GM12878 (cell line): ENCODE measurements around the gene AFAP1. TPM values are rescaled to one million over a fixed set of nuclear protein-coding genes. Genes with fewer than 3 reads are reported as not detected.

ENCODE experiments used
- ATAC-seq: fragments of 200-7000 bp; cut with Tn5 transposase; 3 replicates; pipeline ENCODE4 v1.9.1; 2020; ENCODE audit warnings: mild to moderate bottlenecking, moderate library complexity
- BruUV-seq: library from RNA; stranded (reverse); fragments of 400-500 nt; replicated peaks from 2 replicates; lab custom pipeline; 2021; lab: Mats Ljungman, UMichigan
- CTCF ChIA-PET: fragments of 300-600 bp; sonication (Branson Sonifier 250); formaldehyde crosslinking; extraction: SDS; loops from one replicate; lab custom pipeline; 2021; ENCODE audit warnings: inconsistent platforms; lab: Yijun Ruan, JAX
- POLR2A ChIA-PET: fragments of 350-600 bp; formaldehyde crosslinking; extraction: SDS; loops from one replicate; lab custom pipeline; 2021; ENCODE audit warnings: inconsistent platforms; lab: Charles Lee
- RAD21 ChIA-PET: fragments of 300-600 bp; sonication (Branson Sonifier 250); formaldehyde crosslinking; loops from one replicate; lab custom pipeline; 2023; ENCODE audit warnings: antibody characterized with exemption; ENCODE audit not compliant: unreplicated experiment; lab: Charles Lee
- SMC1A ChIA-PET: fragments of 300-600 bp; sonication (Branson Sonifier 250); formaldehyde crosslinking; loops from one replicate; lab custom pipeline; 2023; ENCODE audit not compliant: unreplicated experiment, uncharacterized antibody; lab: Charles Lee
- DNase-seq: peaks from one replicate; pipeline ENCODE4 v3.0.0-alpha.2; 2011; ENCODE audit warnings: low read depth, low spot score
- FAIRE-seq: peaks from 3 replicates; lab custom pipeline; 2011; peaks lifted over from hg19 to GRCh38; lab: Jason Lieb, UNC
- H2AFZ ChIP-seq: 2 replicates; pipeline ENCODE4 v1.6.0; 2011; ENCODE audit warnings: low read depth, low read length, control low read depth; ENCODE audit not compliant: control insufficient read depth
- H3K27ac ChIP-seq: 2 replicates; pipeline ENCODE4 v1.5.1; 2011; ENCODE audit warnings: control low read depth; ENCODE audit not compliant: control insufficient read depth, insufficient read depth
- H3K27me3 ChIP-seq, 2 experiments: replicated peaks in 1 of 2; 2 replicates each; pipeline versions ENCODE4 v1.6.0 to v1.6.1; 2011; ENCODE audit warnings: low read length in 1 of 2; ENCODE audit not compliant: control insufficient read depth in 2 of 2, insufficient read depth in 2 of 2
- H3K36me3 ChIP-seq, 2 experiments: 2 replicates each; pipeline ENCODE4 v1.5.1; 2011; ENCODE audit warnings: low read length in 1 of 2; ENCODE audit not compliant: control insufficient read depth in 2 of 2, insufficient read depth in 2 of 2
- H3K4me1 ChIP-seq: 2 replicates; pipeline ENCODE4 v1.6.1; 2011; ENCODE audit warnings: mild to moderate bottlenecking, low read length, moderate library complexity, mixed read lengths; ENCODE audit not compliant: control insufficient read depth, insufficient read depth
- H3K4me2 ChIP-seq: 2 replicates; pipeline ENCODE4 v1.6.0; 2011; ENCODE audit warnings: control low read depth; ENCODE audit not compliant: control insufficient read depth, insufficient read depth
- H3K4me3 ChIP-seq: fragments of 200-600 bp; sonication (generic); 2 replicates; pipeline ENCODE4 v1.5.1; 2016
- H3K79me2 ChIP-seq: 2 replicates; pipeline ENCODE4 v1.6.0; 2011; ENCODE audit warnings: low read length; ENCODE audit not compliant: control insufficient read depth, insufficient read depth
- H3K9ac ChIP-seq: 2 replicates; pipeline ENCODE4 v1.8.0; 2011; ENCODE audit warnings: low read length, control low read depth, mixed read lengths; ENCODE audit not compliant: control insufficient read depth, insufficient read depth
- H3K9me3 ChIP-seq: replicated peaks from 3 replicates; pipeline ENCODE4 v1.5.1; 2011; ENCODE audit warnings: mild to moderate bottlenecking, low read length; ENCODE audit not compliant: control insufficient read depth, insufficient read depth
- H4K20me1 ChIP-seq: 2 replicates; pipeline ENCODE4 v1.6.0; 2011; ENCODE audit not compliant: control insufficient read depth, insufficient read depth
- BHLHE40 ChIP-seq, 2 experiments: fragments of 450-650 bp in 1 of 2; IDR thresholded peaks; 2 replicates each; pipeline ENCODE4 v1.6.1; 2011 to 2017; ENCODE audit warnings: low read depth in 2 of 2, borderline replicate concordance in 1 of 2, improper control_type of control experiment in 1 of 2, low read length in 1 of 2, mild to moderate bottlenecking in 1 of 2
- CREM ChIP-seq: IDR thresholded peaks from 2 replicates; pipeline ENCODE4 v1.6.1; 2014; ENCODE audit warnings: antibody characterized with exemption, low read depth
- IKZF2 ChIP-seq, 2 experiments: fragments of 450-650 bp; IDR thresholded peaks; 2 replicates each; pipeline ENCODE4 v1.6.1; 2017; ENCODE audit warnings: mild to moderate bottlenecking in 2 of 2, moderate library complexity in 2 of 2
- MAX ChIP-seq: IDR thresholded peaks from 2 replicates; pipeline ENCODE4 v1.6.1; 2012; ENCODE audit warnings: low read depth, low read length, improper control_type of control experiment
- PKNOX1 ChIP-seq: fragments of 450-650 bp; IDR thresholded peaks from 2 replicates; pipeline ENCODE4 v1.6.1; 2016; ENCODE audit warnings: mild to moderate bottlenecking
- RELB ChIP-seq: fragments of 450-650 bp; IDR thresholded peaks from 2 replicates; pipeline ENCODE4 v1.6.1; 2017; ENCODE audit warnings: low read depth, mild to moderate bottlenecking, moderate library complexity
- RUNX3 ChIP-seq: IDR thresholded peaks from 2 replicates; pipeline ENCODE4 v1.6.1; 2012; ENCODE audit warnings: low read length, inconsistent platforms
- SUZ12 ChIP-seq: fragments of 200-600 bp; sonication (generic); IDR thresholded peaks from one replicate; pipeline ENCODE4 v1.6.1; 2018; ENCODE audit warnings: antibody characterized with exemption, mild to moderate bottlenecking; ENCODE audit not compliant: unreplicated experiment
- ZBTB33 ChIP-seq: fragments of 450-650 bp; IDR thresholded peaks from 2 replicates; pipeline ENCODE4 v1.6.1; 2017; ENCODE audit warnings: mild to moderate bottlenecking
- ZBTB40 ChIP-seq: fragments of 450-650 bp; IDR thresholded peaks from 2 replicates; pipeline ENCODE4 v1.6.1; 2016; ENCODE audit warnings: mild to moderate bottlenecking, moderate library complexity, borderline replicate concordance
- WGBS: methylation state at CpG from one replicate; pipeline ENCODE4 v1.1.6; 2016; ENCODE audit warnings: low lambda C conversion rate; ENCODE audit not compliant: insufficient replicate concordance, insufficient coverage; ENCODE audit errors: missing lambda C conversion rate; 5-methylcytosine and 5-hydroxymethylcytosine counted together
- in situ Hi-C: fragments of 300-500 bp; cut with MboI; formaldehyde crosslinking; loops from 9 replicates; pipeline ENCODE4 v1.14.3; 2018; ENCODE audit warnings: mixed read lengths
- intact Hi-C: fragments of 100-400 bp; cut with micrococcal nuclease; formaldehyde crosslinking; loops from one replicate; pipeline ENCODE4 v1.14.2; 2022; ENCODE audit not compliant: unreplicated experiment
- polyA plus RNA-seq, 11 experiments: library from polyadenylated mRNA; depleted of rRNA in 4 of 11; unstranded in 6 of 11; stranded (reverse) in 5 of 11; fragments of >200 nt; fragmentation: Nextera tagmentation in 4 of 11; fragmentation: Illumina TruSeq in 1 of 11; extraction: Ambion mirVana in 4 of 11; extraction: Trizol in 1 of 11; gene quantifications; 1 replicate in 1 of 11; 2 replicates in 10 of 11; pipeline versions ENCODE4 v1.2.1 to v1.2.3, GENCODE V29; 2011 to 2016; ENCODE audit warnings: inconsistent platforms in 2 of 11, missing spikeins in 2 of 11, low read depth in 1 of 11
- total RNA-seq, 4 experiments: library from RNA; depleted of rRNA in 3 of 4; stranded (reverse); fragments of >200 nt in 3 of 4; fragmentation: Illumina TruSeq in 1 of 4; extraction: Trizol in 1 of 4; gene quantifications; 2 replicates each; pipeline versions ENCODE4 v1.2.1 to v1.2.3, GENCODE V29; 2013 to 2021

The AFAP1 gene
- total and polyA plus RNA-seq, 10 of the 15 experiments (the other 5 are each of a cell fraction or from before 2014, with no cell fraction given) = 0.02 to 0.23 (median 0.09) TPM; not detected in 1

GRCh38 chr4:7960790-7961655 lies 21.4 kb upstream of the AFAP1 start:
- intact Hi-C loops = no loop called here
- ATAC-seq = peak; percentile 27; the same call in 1 of the 3 replicates
- Histone ChIP-seq H3K4me3 (no peak overlapping the region), H4K20me1 (no peaks in the 10 kb centered on the region), H3K9me3 (no peaks in the 10 kb centered on the region), H3K4me1 (peaks cover 9% of the 10 kb centered on the region), H2AFZ (no peak overlapping the region), H3K79me2 (no peaks in the 10 kb centered on the region), H3K36me3 (no peaks in the 10 kb centered on the region), H3K27ac (no peak overlapping the region), H3K27me3 (peaks cover 0 to 1% of the 10 kb centered on the region in 2 experiments; a peak in 2 of 4 replicates), H3K4me2 (0 out of 2 replicates have a peak overlapping the region, but pooled peaks have one; percentile 26), H3K9ac (no peak overlapping the region)
- in situ Hi-C loops = no loop called here
- ChIA-PET RAD21 (no interaction called here), CTCF (interaction anchor here (1.4 kb wide), 1 partner anchor 157 kb away, joined by 5 read pairs; no protein-coding TSS in a partner anchor), SMC1A (no interaction called here), POLR2A (no interaction called here)
- WGBS = 13% methylated on average over 19 of the region's 19 CpGs
- FAIRE-seq = peak; percentile 84
- peak; percentile 56 for DNase-seq
- BruUV-seq = no TSS peak
- no peak for TF ChIP-seq CREM
- TF ChIP-seq PKNOX1 = peak; percentile 67
- peak; percentile 83 for TF ChIP-seq RUNX3
- peak; percentile 84 to 89 for TF ChIP-seq IKZF2 (IDR thresholded peaks at IDR 0.05)
- no peak for TF ChIP-seq ZBTB40
- peak in 1 of 2 experiments; percentile 62; a peak in 1 of 4 replicates for TF ChIP-seq BHLHE40 (IDR thresholded peaks at IDR 0.05; ENCODE audit: borderline replicate concordance in 1 of 2, low read depth in 2 of 2, low read length in 1 of 2)
- peak; percentile 77; the same call in 1 of the 2 replicates for TF ChIP-seq RELB
- no peak for TF ChIP-seq ZBTB33
- TF ChIP-seq MAX = 0 out of 2 replicates have a peak, but pooled peaks have one; percentile 21
- no peak for TF ChIP-seq SUZ12
